Measurements from ENCODE around the gene SOWAHC.
"Not testable (repeated sequence)": the region's sequence is repeated elsewhere in the genome, so short reads cannot be mapped to it uniquely, and the experiment has no call there.

SOWAHC gene

GRCh38 chr2:109613922-109614714 lies at the start of gene SOWAHC, which contains the start of gene SEPTIN10:
SOWAHC (plus strand) TSS chr2:109614364; CDS start chr2:109614490, 126 bp downstream.
SEPTIN10 (minus strand) TSS chr2:109613966; CDS start chr2:109613827, 139 bp downstream.
- no peak for TF ChIP-seq CTCF (conservative IDR thresholded peaks at IDR 0.05; ENCODE audit: low read depth, low read length)
- peak; percentile 96 for DNase-seq (ENCODE audit: low read depth)
- peak within 1 kb of the TSS; percentile 89 for H3K4me3 ChIP-seq (ENCODE audit: low read length)

- no peak overlapping the region for H3K4me3 ChIP-seq (ENCODE audit: low read length)
- no peak for DNase-seq (ENCODE audit: low read depth)
- TF ChIP-seq CTCF (conservative IDR thresholded peaks at IDR 0.05; ENCODE audit: low read depth, low read length) = no peak
Measured at GRCh38 chr2:109575373-109575772, 38.8 kb upstream of the SOWAHC start.

GRCh38 chr2:109577630-109578029 lies 36.5 kb upstream of the SOWAHC start:
- not testable (repeated sequence) for H3K4me3 ChIP-seq (ENCODE audit: low read length); DNase-seq (ENCODE audit: low read depth)

GRCh38 chr2:109582928-109583895 lies 31.0 kb upstream of the SOWAHC start:
- no peak overlapping the region for H3K4me3 ChIP-seq (ENCODE audit: low read length)
- peak; percentile 14 for TF ChIP-seq CTCF (conservative IDR thresholded peaks at IDR 0.05; ENCODE audit: low read depth, low read length)
- DNase-seq (ENCODE audit: low read depth) = no peak

- no peak for DNase-seq (ENCODE audit: low read depth)
- no peak overlapping the region for H3K4me3 ChIP-seq (ENCODE audit: low read length)
- TF ChIP-seq CTCF (conservative IDR thresholded peaks at IDR 0.05; ENCODE audit: low read depth, low read length) = no peak
Measured at GRCh38 chr2:109586687-109587086, 27.5 kb upstream of the SOWAHC start.

- H3K4me3 ChIP-seq (ENCODE audit: low read length) = no peak overlapping the region
- TF ChIP-seq CTCF (conservative IDR thresholded peaks at IDR 0.05; ENCODE audit: low read depth, low read length) = no peak
Measured at GRCh38 chr2:109591206-109591605, 23.0 kb upstream of the SOWAHC start.

GRCh38 chr2:109592905-109593304 lies 21.3 kb upstream of the SOWAHC start:
- H3K4me3 ChIP-seq (ENCODE audit: low read length) = no peak overlapping the region
- no peak for TF ChIP-seq CTCF (conservative IDR thresholded peaks at IDR 0.05; ENCODE audit: low read depth, low read length)
- no peak for DNase-seq (ENCODE audit: low read depth)

More at GRCh38 chr2:109591206-109591605, 23.0 kb upstream of the SOWAHC start:
- DNase-seq (ENCODE audit: low read depth) = no peak

Data from retinal pigment epithelial cell (primary cell).